DND-41 (cell line): ENCODE measurements around the gene NTSR2.

Experiments
- EZH2 ChIP-seq: IDR thresholded peaks from 3 replicates; pipeline ENCODE4 v1.6.1; 2012; ENCODE audit warnings: borderline replicate concordance, low read depth, mild to moderate bottlenecking, moderate library complexity, low read length, inconsistent platforms; ENCODE audit not compliant: severe bottlenecking
- TF ChIP-seq, protein P1 (sequence below): IDR thresholded peaks from 2 replicates; pipeline ENCODE4 v1.5.1; 2012; ENCODE audit warnings: borderline replicate concordance, low read length, moderate library complexity, mild to moderate bottlenecking; ENCODE audit not compliant: poor library complexity, severe bottlenecking; ENCODE audit errors: extremely low read depth

DNA sequence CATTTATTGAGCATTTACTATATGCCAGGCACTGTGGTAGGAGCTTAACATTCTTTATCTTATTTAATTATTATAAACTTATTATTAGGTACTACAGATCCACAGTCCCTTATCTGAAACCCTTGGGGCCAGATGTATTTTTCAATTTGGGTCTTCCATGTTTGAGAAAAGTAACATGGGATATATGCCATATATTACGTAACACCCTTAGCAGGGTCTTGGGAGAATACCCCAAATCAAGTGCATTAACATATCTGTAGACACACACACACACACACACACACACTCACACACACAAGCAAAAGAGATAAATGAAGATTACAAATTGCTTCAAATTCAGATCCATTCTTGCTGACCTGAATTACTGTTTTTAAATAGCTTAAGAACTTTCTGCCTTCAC lies 13.7 kb downstream of the NTSR2 start:
- TF ChIP-seq, protein P1, sequence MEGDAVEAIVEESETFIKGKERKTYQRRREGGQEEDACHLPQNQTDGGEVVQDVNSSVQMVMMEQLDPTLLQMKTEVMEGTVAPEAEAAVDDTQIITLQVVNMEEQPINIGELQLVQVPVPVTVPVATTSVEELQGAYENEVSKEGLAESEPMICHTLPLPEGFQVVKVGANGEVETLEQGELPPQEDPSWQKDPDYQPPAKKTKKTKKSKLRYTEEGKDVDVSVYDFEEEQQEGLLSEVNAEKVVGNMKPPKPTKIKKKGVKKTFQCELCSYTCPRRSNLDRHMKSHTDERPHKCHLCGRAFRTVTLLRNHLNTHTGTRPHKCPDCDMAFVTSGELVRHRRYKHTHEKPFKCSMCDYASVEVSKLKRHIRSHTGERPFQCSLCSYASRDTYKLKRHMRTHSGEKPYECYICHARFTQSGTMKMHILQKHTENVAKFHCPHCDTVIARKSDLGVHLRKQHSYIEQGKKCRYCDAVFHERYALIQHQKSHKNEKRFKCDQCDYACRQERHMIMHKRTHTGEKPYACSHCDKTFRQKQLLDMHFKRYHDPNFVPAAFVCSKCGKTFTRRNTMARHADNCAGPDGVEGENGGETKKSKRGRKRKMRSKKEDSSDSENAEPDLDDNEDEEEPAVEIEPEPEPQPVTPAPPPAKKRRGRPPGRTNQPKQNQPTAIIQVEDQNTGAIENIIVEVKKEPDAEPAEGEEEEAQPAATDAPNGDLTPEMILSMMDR, result no peak
- TF ChIP-seq EZH2, result no peak
